Breast epithelium (tissue), 3 donors: ENCODE data around the gene RGS18.

ENCODE experiments used
- POLR2A ChIP-seq: fragments of 450-650 bp; IDR thresholded peaks from one replicate; pipeline ENCODE4 v1.6.1; 2016; ENCODE audit warnings: antibody characterized with exemption, mild to moderate bottlenecking, moderate library complexity
- TF ChIP-seq, protein P1 (sequence below), 3 donors: fragments of 450-650 bp; IDR thresholded peaks; one replicate each; pipeline ENCODE4 v1.5.1; 2016 to 2017; ENCODE audit warnings: antibody characterized with exemption in 3 of 3, mild to moderate bottlenecking in 3 of 3, moderate library complexity in 3 of 3

DNA sequence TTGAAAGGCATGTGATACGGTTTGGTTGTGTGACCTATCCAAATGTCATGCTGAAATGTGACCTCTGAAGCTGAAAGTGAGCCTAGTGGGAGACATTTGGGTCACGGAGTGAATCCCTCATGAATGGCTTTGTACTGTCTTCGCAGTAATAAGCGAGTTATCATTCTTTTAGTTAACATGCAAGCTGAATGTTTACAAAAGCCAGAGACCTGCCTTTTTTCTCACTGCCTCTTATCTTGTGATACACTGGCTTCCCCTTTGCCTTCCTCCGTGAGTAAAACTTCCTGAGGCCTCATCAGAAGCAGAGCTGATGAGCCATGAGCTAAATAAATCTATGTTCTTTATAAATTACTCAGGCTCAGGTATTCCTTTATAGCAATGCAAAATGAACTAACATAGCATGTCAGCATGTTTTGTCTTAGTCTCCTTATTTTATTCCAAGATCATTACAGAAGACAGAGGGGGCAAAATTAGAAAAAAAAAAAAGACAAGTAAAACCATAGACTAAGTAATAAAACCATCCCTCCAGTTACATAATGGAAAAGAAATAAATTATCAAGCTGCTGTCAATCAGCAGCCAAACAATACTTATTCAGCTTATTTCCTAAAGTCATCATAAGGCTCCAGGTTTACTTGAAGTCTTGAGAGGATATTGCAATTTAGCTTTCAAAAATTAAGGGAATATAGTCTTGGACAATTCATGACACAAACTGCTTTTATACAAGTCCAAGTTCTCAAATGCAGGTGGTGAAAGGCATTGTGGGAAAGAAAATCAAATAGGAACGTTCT, 12.1 kb downstream of the RGS18 start:
- TF ChIP-seq, protein P1, sequence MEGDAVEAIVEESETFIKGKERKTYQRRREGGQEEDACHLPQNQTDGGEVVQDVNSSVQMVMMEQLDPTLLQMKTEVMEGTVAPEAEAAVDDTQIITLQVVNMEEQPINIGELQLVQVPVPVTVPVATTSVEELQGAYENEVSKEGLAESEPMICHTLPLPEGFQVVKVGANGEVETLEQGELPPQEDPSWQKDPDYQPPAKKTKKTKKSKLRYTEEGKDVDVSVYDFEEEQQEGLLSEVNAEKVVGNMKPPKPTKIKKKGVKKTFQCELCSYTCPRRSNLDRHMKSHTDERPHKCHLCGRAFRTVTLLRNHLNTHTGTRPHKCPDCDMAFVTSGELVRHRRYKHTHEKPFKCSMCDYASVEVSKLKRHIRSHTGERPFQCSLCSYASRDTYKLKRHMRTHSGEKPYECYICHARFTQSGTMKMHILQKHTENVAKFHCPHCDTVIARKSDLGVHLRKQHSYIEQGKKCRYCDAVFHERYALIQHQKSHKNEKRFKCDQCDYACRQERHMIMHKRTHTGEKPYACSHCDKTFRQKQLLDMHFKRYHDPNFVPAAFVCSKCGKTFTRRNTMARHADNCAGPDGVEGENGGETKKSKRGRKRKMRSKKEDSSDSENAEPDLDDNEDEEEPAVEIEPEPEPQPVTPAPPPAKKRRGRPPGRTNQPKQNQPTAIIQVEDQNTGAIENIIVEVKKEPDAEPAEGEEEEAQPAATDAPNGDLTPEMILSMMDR (IDR thresholded peaks at IDR 0.05): no peak
- TF ChIP-seq POLR2A: no peak
